ENCODE data around the gene CSF1R. TPM values are rescaled to one million over a fixed set of nuclear protein-coding genes. Genes with fewer than 3 reads are reported as not detected.

The CSF1R gene
- total and polyA plus RNA-seq, 8 donors, result 3.0 to 235 (median 25.2) TPM

- H3K4me1 ChIP-seq, result peaks cover 0 to 22% (median 7%) of the 10 kb centered on the region in 4 donors
- H3K27ac ChIP-seq, result no peak overlapping the region
- intact Hi-C loops (cut with DNase I; ENCODE audit: low total_unique reads), result no loop called here
- no peak for TF ChIP-seq EP300 (IDR thresholded peaks at IDR 0.05)
- no peak for TF ChIP-seq POLR2A (IDR thresholded peaks at IDR 0.05)
- TF ChIP-seq POLR2AphosphoS5 (IDR thresholded peaks at IDR 0.05), result no peak
- TF ChIP-seq, protein P1, sequence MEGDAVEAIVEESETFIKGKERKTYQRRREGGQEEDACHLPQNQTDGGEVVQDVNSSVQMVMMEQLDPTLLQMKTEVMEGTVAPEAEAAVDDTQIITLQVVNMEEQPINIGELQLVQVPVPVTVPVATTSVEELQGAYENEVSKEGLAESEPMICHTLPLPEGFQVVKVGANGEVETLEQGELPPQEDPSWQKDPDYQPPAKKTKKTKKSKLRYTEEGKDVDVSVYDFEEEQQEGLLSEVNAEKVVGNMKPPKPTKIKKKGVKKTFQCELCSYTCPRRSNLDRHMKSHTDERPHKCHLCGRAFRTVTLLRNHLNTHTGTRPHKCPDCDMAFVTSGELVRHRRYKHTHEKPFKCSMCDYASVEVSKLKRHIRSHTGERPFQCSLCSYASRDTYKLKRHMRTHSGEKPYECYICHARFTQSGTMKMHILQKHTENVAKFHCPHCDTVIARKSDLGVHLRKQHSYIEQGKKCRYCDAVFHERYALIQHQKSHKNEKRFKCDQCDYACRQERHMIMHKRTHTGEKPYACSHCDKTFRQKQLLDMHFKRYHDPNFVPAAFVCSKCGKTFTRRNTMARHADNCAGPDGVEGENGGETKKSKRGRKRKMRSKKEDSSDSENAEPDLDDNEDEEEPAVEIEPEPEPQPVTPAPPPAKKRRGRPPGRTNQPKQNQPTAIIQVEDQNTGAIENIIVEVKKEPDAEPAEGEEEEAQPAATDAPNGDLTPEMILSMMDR (IDR thresholded peaks at IDR 0.05), result no peak
- no peak overlapping the region for H3K4me3 ChIP-seq
- peaks cover 0 to 11% (median 5%) of the 10 kb centered on the region in 4 donors for H3K9me3 ChIP-seq
- no peak for DNase-seq
- WGBS, 5 donors, result 94 to 98% (median 96%) methylated on average over 3 of the region's 3 CpGs
- no peaks in the 10 kb centered on the region for H3K27me3 ChIP-seq
- H3K36me3 ChIP-seq, result peaks cover 52 to 95% (median 92%) of the 10 kb centered on the region in 4 donors
Measured at GRCh38 chr5:150014456-150014855, 71.9 kb downstream of the CSF1R start.

DNA sequence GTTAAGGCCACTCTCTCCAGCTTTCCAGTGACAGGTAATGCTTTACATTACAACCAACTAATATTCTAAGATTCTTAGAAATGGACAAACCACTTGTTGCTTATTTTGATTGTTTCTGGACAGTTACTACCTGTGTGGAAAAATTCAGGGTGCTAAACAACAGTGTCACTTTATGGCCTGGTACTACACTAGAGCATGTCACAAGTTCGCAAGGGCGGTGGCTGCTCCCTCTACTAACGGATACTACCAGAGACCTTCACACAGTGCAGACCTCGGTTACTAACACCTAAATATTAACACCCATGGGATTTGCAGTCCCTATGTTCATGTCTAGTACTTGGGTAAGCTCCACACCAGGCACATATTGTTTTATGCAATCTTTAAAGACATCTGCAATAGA is 72.4 kb downstream of the CSF1R start:
- 85 to 99% (median 94%) methylated on average over 4 of the region's 4 CpGs for WGBS, 5 donors
- intact Hi-C loops (cut with DNase I; ENCODE audit: low total_unique reads), result no loop called here
- TF ChIP-seq EP300 (IDR thresholded peaks at IDR 0.05), result no peak
- TF ChIP-seq POLR2A (IDR thresholded peaks at IDR 0.05), result no peak
- TF ChIP-seq POLR2AphosphoS5 (IDR thresholded peaks at IDR 0.05), result no peak
- TF ChIP-seq, protein P1 (IDR thresholded peaks at IDR 0.05), result no peak
- H3K4me1 ChIP-seq, result peaks cover 0 to 22% (median 7%) of the 10 kb centered on the region in 4 donors
- H3K27ac ChIP-seq, result no peak overlapping the region
- H3K36me3 ChIP-seq, result peaks cover 47 to 93% (median 92%) of the 10 kb centered on the region in 4 donors
- DNase-seq, result no peak
- H3K27me3 ChIP-seq, result no peaks in the 10 kb centered on the region
- no peak overlapping the region for H3K4me3 ChIP-seq
- peaks cover 0 to 11% (median 5%) of the 10 kb centered on the region in 4 donors for H3K9me3 ChIP-seq

DNA sequence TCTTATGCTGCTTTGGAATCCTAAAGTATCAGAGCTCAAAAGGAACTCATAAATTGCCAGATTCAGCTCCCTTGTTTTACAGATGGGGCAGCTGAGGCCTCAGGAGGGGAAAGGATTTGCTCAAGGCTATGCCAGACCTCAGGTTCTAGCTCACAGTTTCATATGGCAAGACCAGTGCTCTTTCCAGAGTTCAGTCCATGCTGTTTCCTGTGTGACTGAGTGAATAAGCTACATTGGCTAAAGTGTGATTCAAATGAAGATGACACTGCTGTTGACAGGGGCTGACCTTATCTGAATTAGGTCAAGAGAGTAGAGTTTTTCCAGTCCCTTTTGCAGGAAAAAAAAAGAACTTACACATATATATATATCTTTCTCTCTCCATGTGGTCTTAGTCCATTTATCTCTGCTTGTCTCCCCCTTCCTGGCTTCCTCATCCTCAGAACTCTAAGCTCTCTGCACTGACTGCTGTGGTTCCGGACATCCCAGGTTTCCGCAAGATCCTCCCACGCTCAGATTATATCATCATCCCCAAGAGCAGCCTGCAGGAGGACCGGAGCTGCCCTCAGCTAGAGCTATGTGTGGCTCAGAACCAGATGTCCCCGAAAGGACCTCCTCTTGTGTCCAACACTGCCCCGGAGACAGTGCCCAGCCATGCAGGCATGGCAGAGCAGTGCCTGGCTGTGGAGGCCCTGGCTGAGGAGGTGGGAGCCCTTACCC is 76.5 kb downstream of the CSF1R start:
- H3K4me1 ChIP-seq, result peaks cover 0 to 8% (median 3%) of the 10 kb centered on the region in 4 donors
- WGBS, 5 donors, result 88 to 98% (median 95%) methylated on average over 6 of the region's 6 CpGs
- H3K27me3 ChIP-seq, result no peaks in the 10 kb centered on the region
- intact Hi-C loops (cut with DNase I; ENCODE audit: low total_unique reads), result no loop called here
- no peak for TF ChIP-seq POLR2A (IDR thresholded peaks at IDR 0.05)
- TF ChIP-seq EP300 (IDR thresholded peaks at IDR 0.05), result no peak
- TF ChIP-seq, protein P1 (IDR thresholded peaks at IDR 0.05), result no peak
- no peak for TF ChIP-seq POLR2AphosphoS5 (IDR thresholded peaks at IDR 0.05)
- DNase-seq, result no peak
- H3K4me3 ChIP-seq, result no peak overlapping the region
- peaks cover 0 to under 1% (median 0%) of the 10 kb centered on the region in 4 donors for H3K9me3 ChIP-seq
- H3K36me3 ChIP-seq, result peaks cover 53 to 100% (median 99%) of the 10 kb centered on the region in 4 donors
- no peak overlapping the region for H3K27ac ChIP-seq

GRCh38 chr5:150007050-150007449 is 79.3 kb downstream of the CSF1R start:
- H3K36me3 ChIP-seq, result peaks cover 32 to 83% (median 80%) of the 10 kb centered on the region in 4 donors
- no peak overlapping the region for H3K4me3 ChIP-seq
- H3K27ac ChIP-seq, result no peak overlapping the region
- no peaks in the 10 kb centered on the region for H3K27me3 ChIP-seq
- no peak for DNase-seq
- H3K9me3 ChIP-seq, result no peaks in the 10 kb centered on the region
- H3K4me1 ChIP-seq, result peaks cover 12 to 30% (median 20%) of the 10 kb centered on the region in 4 donors
- TF ChIP-seq POLR2A (IDR thresholded peaks at IDR 0.05) (no peak), POLR2AphosphoS5 (IDR thresholded peaks at IDR 0.05) (no peak), EP300 (IDR thresholded peaks at IDR 0.05) (no peak)
- TF ChIP-seq, protein P1 (IDR thresholded peaks at IDR 0.05), result no peak
- intact Hi-C loops (cut with DNase I; ENCODE audit: low total_unique reads), result no loop called here

Measured in stomach (tissue), 9 donors.